HG03095 (cell line): ENCODE measurements around the gene P2RY8.
"Not testable (repeated sequence)": the region's sequence is repeated elsewhere in the genome, so short reads cannot be mapped to it uniquely, and the experiment has no call there.

Source experiments
- ATAC-seq: cut with Tn5 transposase; IDR thresholded peaks from one replicate; pipeline ENCODE4 v1.9.1; 2021; ENCODE audit warnings: moderate library complexity; ENCODE audit not compliant: unreplicated experiment

Gene P2RY8

DNA sequence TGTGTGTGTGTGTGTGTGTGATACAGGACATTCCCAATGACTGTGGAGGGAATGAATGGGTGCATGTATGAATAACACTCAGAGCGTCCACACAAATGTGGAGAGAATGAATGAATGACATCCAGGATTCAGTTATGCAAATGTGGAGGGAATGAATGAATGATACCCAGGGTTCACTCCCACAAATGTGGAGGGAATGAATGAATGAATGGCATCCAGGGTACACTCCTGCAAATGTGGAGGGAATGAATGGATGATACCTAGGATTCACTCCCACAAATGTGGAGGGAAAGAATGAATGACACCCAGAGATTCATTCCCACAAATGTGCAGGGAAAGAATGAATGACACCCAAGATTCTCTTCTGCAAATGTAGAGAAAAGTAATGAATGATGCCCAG is 48.2 kb downstream of the P2RY8 start:
- ATAC-seq, result no peak

DNA sequence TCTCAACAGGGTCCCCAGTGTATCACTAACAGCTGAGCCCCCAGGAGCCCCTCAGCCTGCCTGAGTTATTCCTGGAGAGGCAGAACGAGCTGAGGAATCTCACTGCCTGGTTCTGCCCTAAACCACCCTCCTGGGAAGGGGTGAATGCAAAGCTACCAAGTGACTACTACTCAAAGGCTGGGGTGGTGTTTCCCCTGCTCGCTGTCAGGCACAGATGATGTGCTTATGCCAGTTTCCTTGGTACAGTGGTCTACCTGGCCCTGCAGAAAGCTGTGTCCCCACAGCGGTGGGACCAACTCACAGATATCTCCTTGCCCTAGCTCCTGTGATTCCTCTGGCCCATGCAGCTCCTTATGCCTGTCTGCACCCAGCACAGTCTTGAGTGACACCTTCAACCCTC is 48.8 kb downstream of the P2RY8 start:
- no peak for ATAC-seq

DNA sequence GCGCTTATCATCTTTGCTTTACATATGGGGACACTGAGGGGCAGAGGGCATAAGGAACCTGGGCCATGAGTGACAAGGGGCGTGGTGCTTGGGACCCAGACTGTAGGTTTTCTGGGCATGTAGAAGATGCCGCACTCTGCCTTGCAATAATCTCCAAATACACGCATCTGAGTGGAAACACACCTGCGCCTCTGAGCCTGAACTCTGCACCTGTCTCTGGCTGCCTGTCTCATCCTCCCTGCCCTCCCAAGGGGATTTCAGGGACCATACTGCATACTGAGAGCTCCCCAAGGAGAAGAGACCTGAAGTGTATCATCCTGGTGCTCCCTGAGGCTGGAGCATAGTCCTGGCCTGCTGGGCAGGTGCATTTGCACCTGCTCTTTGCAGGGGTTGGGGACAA is 49.6 kb downstream of the P2RY8 start:
- ATAC-seq, result no peak

DNA sequence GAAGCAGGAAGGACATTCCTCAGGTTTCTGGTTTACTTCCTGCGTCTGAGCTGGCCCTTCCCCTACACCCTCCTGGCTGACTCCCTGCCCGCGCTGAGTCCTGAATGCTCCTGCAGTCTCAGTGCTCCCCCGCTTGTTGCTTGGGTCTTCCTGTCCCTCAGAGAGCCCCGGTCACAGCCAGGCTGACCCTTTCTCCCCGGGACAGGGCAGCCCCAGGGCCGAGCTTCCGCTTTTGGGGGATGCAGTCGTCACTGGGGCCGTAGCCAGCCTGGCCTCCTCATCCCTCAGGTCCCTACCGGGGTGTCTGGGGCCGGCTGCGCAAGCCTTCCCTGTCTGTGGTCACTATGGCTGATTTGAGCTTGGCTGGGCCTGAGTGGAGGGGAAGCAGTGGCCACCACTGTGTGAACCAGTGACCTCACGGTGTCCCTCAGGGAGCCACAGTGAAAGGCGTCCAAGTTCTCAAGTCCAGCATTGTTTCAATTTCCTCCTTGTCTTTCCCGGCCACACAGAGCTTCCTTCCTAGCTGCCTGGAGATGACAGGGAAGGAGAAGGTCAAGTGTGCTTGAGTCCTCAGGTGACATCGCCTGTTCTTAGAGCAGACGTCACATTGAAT is 50.1 kb downstream of the P2RY8 start:
- ATAC-seq, result no peak

DNA sequence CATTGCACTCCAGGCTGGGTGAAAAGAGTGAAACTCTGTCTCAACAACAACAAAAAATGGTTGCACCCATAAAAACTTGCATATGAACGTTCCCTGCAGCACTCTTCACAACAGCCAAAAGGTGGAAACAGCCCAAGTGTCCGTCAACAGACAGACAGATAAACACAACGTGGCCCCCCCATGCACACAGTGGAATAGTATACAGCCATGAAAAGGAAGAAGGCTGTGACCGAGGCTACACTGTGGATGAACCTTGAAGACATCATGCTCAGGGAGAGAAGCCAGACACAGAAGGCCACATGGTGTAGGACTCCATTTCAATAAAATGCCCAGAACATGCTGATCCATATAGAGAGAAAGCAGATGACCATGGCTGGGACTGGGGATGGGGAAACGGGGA is 50.8 kb downstream of the P2RY8 start:
- ATAC-seq, result no peak

DNA sequence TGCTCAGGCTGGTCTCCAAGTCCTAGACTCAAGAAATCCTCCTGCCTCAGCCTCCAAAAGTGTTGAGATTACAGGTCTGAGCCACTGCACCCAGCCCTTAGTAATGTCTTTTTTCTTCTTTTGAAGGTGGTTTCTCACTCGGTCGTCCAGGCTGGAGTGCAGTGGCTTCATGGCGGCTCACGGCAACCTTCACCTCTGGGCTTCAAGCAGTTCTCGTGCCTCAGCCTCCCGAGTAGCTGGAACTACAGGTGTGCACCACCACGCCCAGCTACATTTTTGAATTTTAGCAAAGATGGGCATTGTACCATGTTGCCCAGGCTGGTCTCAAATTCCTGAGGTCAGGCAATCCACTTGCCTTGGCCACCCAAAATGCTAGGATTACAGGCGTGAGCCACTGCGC is 52.0 kb downstream of the P2RY8 start:
- no peak for ATAC-seq

DNA sequence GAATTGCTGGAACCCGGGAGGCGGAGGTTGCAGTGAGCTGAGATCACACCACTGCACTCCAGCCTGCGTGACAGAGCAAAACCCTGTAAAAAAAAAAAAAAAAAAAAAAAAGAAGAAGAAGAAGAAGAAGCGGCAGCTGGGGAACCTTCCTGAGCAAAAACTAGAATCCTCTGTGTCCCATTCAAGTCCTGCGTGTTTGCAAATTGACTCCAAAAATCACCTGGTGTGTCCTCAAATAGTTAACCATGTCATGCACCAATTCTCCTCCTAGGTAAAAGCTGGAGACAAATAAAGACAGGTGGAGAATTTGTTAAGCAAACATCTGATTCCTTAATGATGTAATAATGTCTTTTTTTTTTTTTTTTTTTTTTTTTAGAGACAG is 52.4 kb downstream of the P2RY8 start:
- ATAC-seq, result no peak

DNA sequence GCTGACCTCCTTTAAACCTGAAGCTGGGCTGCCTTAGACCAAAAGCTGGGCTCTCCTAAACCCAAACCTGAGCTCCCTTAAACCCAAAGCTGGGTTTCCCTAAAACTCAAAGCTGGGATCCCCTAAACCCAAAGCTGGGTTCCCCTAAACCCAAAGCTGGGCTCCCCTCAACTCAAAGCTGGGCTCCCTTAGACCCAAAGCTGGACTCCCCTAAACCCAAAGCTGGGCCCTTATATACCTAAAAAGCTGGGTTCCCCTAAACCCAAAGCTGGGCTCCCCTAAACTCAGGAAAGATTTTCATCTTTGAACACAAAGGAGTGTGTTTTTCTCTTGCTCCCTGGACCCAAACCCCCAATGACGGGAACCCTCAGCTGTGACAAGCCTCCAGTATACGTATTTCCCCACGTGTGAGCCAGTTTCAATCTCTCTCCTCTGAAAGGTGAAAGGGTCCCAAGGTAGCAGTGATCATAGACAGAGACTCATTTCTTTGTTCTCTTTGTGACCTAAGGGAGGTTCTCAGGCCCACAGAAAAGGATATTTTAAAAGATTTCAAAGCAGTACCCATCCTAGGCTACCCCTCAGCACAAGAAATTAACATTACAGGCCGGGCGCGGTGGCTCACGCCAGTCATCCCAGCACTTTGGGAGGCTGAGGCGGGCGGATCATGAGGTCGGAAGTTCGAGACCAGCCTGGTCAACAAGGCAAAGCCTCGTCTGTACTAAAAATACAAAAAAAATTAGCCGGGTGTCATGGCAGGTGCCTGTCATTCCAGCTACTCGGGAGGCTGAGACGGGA is 52.9 kb downstream of the P2RY8 start:
- peak; percentile 51 for ATAC-seq

DNA sequence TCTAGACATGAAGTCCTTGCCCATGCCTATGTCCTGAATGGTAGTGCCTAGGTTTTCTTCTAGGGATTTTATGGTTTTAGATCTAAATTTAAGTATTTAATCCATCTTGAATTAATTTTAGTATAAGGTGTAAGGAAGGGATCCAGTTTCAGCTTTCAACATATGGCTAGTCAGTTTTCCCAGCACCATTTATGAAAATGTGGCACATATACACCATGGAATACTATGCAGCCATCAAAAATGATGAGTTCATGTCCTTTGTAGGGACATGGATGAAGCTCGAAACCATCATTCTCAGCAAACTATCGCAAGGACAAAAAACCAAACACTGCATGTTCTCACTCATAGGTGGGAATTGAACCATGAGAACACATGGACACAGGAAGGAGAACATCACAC is 54.5 kb downstream of the P2RY8 start:
- ATAC-seq, result not testable (repeated sequence)

DNA sequence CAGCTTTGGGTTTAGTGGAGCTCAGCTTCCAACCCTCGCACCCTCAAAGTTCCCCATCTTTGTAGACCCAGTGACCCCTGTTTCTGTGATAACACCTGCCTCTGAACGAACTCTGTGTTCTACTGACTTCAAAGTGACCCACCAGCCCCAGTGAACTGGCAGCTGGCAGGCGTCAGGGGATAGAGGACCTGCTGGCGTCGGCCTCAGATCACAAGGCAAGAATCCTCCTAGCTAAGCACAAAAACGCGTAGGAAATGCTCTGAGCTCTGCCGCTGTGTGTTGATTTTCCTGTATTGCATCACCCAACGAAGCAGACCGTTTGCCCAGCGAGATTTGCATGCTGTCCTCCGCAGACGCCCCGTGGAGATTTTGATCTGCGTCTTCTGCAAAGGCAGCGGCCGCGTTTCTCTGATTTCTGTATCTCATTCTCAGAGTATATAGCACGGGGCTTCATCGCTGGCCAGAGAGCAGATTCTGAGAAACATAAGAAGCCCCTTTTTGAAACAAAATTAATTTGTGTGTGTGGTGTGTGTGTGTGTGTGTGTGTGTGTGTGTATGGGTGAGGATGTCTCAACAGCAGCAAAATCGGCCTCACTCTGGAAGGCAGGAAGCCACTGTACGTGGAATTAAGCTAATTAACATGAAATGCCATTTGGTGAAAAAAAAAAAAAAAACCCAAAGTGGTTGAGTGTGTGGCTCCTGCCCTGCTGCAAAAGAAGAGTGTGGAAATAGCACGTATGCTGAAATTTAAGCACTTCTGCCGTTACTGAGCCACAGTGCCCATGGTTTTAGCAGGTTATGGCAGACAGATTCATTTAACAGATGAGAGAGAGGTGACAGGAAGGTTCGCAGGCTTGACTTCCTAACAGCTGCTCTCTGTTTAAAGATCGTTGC is 55.1 kb downstream of the P2RY8 start:
- peak; percentile 47 for ATAC-seq

DNA sequence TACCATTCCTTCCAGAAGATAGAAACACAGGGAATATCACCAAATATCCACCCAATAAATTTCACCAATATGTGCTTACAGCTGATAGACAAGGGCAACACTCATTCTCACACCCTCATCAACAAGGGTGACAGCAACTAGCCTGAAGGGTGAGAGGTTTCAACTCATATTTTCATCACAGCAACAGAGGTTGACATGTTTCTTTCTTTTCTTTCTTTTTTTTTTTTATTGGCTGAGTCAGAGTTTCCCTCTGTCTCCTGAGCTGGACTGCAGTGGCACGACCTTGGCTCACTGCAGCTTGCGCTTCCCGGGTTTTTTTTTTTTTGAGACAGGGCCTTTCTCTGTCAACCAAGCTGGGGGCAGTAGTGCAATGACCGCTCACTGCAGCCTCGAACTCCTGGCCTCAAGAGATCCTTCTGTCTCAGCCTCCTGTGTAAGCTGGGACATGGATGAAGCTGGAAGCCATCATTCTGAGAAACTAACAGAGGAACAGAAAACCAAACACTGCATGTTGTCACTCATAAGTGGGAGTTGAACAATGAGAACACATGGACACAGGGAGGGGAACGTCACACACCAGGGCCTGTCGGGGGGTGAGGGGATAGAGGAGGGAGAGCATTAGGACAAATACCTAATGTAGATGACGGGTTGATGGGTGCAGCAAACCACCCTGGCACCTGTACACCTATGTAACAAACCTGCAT is 56.8 kb downstream of the P2RY8 start:
- no peak for ATAC-seq

DNA sequence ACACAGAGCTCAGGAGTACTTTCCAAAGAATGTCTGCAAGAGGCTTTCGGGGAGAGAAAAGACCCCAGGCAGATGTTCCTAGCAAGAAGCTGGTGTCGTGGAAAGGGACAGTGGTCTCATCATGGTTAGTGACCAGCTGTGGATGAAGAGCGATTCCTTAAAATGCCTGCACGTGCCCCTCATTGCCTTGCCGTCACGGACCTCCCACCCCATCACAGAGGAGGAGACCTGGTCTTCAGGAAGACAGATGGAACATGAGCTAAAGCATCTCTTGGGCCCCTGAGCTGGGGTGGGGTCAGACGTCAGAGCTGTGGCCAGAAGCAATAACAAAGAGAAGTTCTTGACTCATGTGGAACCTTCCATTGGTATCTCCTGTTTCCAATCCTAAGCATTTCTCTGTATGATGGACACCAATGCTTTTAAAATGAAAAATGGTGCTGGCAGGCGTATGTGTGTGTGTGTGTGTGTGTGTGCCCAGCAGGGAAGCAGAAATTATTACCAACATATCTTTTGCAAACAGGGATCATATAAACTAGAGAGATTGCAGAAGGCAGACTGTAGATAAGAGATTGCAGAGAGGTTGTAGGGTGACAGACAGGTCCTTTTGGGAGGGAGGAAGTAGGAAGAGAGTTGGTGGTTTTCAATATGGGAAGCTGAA is 59.1 kb downstream of the P2RY8 start:
- ATAC-seq, result no peak

DNA sequence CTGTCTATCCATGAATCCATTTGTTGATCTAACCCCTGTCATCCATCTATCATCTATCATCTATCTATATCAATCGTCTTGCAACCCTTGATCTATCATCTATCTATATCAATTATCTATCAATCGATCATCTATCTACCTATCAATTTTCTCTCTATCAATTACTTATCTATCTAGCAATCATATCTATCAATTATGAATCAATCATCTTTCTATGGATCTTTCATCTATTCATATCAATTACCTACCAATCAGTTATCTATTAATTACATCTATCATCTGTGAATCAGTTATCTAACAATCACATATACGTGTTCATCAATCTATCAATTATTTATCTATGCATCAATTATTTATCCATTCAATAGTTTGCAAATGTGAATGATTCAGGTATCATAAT is 59.8 kb downstream of the P2RY8 start:
- no peak for ATAC-seq

DNA sequence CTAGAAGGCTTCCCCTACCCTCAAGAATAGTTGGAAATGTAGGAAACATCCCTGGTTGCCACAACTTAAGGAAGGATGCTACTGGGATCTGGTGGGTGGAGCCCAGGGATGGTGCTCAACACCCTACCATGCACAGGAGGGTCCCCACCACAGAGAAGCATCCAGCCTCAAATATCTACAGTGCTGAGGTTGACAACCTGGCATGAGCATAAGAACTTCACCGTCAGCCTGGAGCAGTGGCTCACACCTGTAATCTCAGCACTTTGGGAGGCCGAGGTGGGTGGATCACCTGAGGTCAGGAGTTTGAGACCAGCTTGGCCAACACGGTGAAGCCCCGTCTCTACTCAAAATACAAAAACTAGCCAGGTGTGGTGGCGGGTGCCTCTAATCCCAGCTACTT is 60.3 kb downstream of the P2RY8 start:
- ATAC-seq, result no peak

DNA sequence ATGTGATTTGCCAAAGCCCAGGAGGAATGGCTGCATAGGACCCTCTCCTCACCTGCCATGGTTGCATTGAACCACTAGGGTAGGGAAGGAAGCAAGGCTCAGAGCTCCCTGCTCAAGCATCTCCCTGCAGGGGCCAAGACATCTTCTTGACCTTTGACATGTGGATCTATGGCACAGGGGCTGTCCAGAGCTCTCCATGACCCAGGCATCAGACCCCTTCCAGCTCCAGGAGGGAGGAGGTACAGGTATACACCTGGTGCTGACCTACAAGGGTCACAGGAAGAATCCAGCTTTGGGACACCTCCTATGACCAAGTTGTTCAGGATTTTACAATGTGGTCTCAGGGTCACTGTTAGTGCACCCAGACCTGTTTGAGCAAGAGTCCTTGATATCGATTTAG is 61.1 kb downstream of the P2RY8 start:
- ATAC-seq, result no peak

DNA sequence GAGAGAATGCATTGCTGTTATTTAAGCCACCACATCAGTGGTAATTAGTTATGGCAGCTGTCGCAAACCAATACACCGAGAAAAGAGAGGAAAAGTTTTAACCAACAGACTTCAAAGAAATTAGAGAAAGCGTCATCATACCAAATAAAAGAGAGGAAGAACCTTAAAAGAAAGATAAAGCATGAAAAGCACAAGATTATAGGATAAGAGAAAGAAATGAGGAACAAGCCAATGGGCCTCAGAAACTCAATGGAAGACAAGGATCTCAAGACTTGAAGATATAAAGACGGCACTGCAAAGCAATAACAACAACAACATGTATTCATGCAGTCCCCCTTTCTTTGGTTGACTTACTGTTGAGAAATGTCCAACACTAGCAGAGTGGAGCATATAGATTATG is 61.5 kb downstream of the P2RY8 start:
- no peak for ATAC-seq

DNA sequence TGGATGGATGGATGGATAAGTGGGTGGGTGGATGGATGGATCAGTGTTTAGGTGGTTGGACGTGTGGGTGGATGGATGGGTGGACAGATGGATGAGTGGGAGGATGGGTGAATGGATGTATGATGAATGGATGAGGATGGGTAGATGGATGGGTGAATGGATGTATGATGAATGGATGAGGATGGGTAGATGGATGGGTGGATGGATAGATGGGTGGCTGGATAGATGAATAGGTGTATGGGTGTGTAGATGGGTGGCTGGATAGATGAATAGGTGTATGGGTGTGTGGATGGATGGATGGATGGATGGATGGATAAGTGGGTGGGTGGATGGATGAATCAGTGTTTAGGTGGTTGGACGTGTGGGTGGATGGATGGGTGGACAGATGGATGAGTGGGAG is 62.4 kb downstream of the P2RY8 start:
- ATAC-seq, result not testable (repeated sequence)

DNA sequence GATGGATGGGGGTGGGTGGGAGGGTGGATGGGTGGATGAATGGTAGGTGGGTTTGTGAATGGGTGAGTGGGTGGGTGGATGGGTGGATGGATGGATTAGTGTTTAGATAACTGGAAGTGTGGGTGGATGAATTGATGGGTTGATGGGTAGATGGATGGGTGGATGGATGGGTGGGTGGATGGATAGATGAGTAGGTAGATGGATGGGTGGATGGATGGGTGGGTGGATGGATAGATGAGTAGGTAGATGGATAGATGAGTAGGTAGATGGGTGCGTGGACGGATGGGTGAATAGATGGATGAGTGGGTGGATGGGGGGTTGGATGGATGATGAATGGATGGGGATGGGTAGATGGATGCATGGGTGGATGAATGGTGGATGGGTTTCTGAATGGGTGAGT is 64.0 kb downstream of the P2RY8 start:
- no peak for ATAC-seq

DNA sequence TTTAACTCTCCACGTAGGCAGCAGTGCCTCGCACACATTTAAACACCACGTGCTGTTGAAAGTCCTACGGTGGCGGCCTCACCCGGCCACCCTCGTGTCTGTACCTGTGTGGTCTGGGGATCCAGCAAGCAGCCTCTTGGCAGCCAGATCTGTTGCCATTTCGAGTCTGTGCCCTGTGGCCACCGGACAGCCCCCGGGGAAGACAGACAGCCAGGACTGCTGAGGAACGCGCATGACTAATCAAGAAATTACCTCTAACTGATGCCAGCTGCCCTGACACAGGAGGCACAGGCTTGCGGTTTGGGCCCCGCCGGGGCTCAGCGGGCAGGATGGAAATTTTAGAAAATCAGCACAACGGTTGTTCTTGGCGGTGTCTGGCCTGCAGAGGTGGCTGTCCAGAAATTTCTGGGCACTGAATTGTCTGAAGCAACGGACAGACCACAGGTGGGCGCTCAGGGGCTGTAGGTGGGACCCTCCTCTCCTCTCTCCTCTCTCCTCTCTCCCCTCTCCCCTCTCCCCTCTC is 68.7 kb downstream of the P2RY8 start:
- ATAC-seq, result no peak

DNA sequence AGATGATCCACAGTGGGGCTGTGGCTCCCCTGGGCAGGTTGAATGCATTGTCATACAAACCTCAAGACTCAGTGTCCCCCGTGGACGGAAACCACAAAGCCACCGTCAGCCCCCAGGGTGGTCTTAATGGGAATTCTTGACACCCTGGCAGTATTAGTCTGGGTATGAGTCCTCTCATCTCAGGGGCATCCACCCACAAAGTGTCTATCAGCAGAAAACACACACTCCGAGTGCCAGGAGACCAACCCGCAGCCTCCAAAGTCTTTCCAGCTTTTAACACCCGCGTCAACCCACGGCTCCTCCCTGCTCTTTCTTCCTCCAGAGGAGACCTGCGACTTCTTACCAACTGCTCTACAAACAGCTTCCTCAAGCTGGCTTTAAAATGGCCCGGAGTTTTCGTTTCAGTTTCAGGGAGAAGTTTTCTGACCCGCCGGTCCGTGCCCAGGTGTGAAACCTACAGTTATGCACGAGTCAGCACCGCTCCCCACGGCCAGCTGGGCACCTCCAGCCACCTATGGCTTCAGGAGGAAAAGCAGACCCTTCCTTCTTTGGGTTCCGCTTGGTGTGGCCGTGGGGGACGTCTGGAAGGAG is 69.9 kb downstream of the P2RY8 start:
- ATAC-seq, result peak; percentile 39
